Activated CD8-positive, alpha-beta memory T cell treated with anti-CD3 and anti-CD28 coated beads, Interleukin-2, amount 10 ng/mL, durations not matched to agents 7 days and 5 days (primary cell): ENCODE results near the gene TXNRD1. TPM values are rescaled to one million over a fixed set of nuclear protein-coding genes. Genes with fewer than 3 reads are reported as not detected.

Source experiments
- ATAC-seq: fragments of 150-1000 bp; cut with Tn5 transposase; one replicate; pipeline ENCODE4 v1.10.0; 2021; ENCODE audit warnings: moderate library complexity
- CTCF ChIA-PET: fragments of 350-600 bp; sonication (Branson Sonifier 250); formaldehyde crosslinking; loops from one replicate; lab custom pipeline; 2021; ENCODE audit warnings: antibody characterized with exemption; lab: Charles Lee
- DNase-seq: peaks from one replicate; pipeline ENCODE4 v3.0.0-alpha.2; 2020
- H3K27ac Mint-ChIP-seq: one replicate; pipeline ENCODE4 v1.8.0; 2021; ENCODE audit warnings: mild to moderate bottlenecking, mixed read lengths
- H3K27me3 Mint-ChIP-seq: one replicate; pipeline ENCODE4 v1.8.0; 2021; ENCODE audit warnings: mixed read lengths
- H3K36me3 Mint-ChIP-seq: one replicate; pipeline ENCODE4 v1.8.0; 2021; ENCODE audit warnings: mild to moderate bottlenecking, mixed read lengths
- H3K4me1 Mint-ChIP-seq: one replicate; pipeline ENCODE4 v1.8.0; 2021; ENCODE audit warnings: mixed read lengths
- H3K4me3 Mint-ChIP-seq: one replicate; pipeline ENCODE4 v1.8.0; 2021; ENCODE audit warnings: mild to moderate bottlenecking, moderate library complexity, mixed read lengths
- H3K9me3 Mint-ChIP-seq: one replicate; pipeline ENCODE4 v1.8.0; 2022; ENCODE audit warnings: low read depth, mixed read lengths
- total RNA-seq, 2 experiments: library from RNA; stranded (reverse); gene quantifications; one replicate each; pipeline ENCODE4 v1.2.3, GENCODE V29; 2021

The TXNRD1 gene
- total RNA-seq, 2 experiments from 2014 or later: 109 to 118 TPM

GRCh38 chr12:104309446-104309993 is 93.9 kb downstream of the TXNRD1 start:
- Mint-ChIP-seq H3K9me3 (no peaks in the 10 kb centered on the region), H3K4me3 (no peak overlapping the region), H3K36me3 (peaks cover 42% of the 10 kb centered on the region), H3K27me3 (no peaks in the 10 kb centered on the region), H3K4me1 (peaks cover 27% of the 10 kb centered on the region), H3K27ac (no peak overlapping the region)
- no peak for ATAC-seq
- CTCF ChIA-PET: interaction anchor here (1.7 kb wide), 2 partner anchors 10 to 21 kb away, joined by 4 read pairs; no protein-coding TSS in a partner anchor
- no peak for DNase-seq

- CTCF ChIA-PET: interaction anchor here (0.8 kb wide), 1 partner anchor 91 kb away, joined by 3 read pairs; no protein-coding TSS in a partner anchor
- H3K4me3 Mint-ChIP-seq: no peak overlapping the region
Observed at GRCh38 chr12:104310751-104311633, 95.4 kb downstream of the TXNRD1 start.

DNA sequence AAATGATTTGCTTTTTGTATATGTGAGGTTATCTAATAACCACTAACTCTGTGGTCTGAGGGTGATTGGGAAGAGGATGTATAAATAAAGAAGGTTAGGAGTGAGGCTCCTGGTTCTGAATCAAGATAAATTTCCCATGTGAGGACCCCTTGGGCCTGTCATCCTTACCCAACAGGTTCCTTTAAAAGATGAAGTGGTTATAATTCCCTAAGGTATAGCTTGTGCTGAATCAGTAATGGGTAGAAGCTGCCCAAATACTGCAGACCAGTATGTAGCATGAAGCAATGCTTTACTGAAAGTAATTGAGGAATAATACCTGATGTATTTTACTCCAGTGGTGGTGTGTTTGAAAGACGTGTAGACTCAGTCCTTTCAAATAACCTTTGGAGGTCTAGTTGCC is 96.6 kb downstream of the TXNRD1 start:
- no peaks in the 10 kb centered on the region for H3K27me3 Mint-ChIP-seq
- no peaks in the 10 kb centered on the region for H3K9me3 Mint-ChIP-seq
- CTCF ChIA-PET: interaction anchor here (0.7 to 1.9 kb wide), 2 partner anchors 25 to 96 kb away, joined by 3 to 5 read pairs; partner anchors contain the start of gene TXNRD1
- ATAC-seq: no peak
- no peak for DNase-seq
- H3K4me3 Mint-ChIP-seq: no peak overlapping the region
- H3K27ac Mint-ChIP-seq: no peak overlapping the region
- peaks cover 41% of the 10 kb centered on the region for H3K36me3 Mint-ChIP-seq
- H3K4me1 Mint-ChIP-seq: peaks cover 11% of the 10 kb centered on the region

More at GRCh38 chr12:104310751-104311633, 95.4 kb downstream of the TXNRD1 start:
- Mint-ChIP-seq H3K27ac (no peak overlapping the region), H3K36me3 (peaks cover 42% of the 10 kb centered on the region), H3K9me3 (no peaks in the 10 kb centered on the region), H3K27me3 (no peaks in the 10 kb centered on the region), H3K4me1 (peaks cover 18% of the 10 kb centered on the region)
- ATAC-seq (no peak), DNase-seq (no peak)

DNA sequence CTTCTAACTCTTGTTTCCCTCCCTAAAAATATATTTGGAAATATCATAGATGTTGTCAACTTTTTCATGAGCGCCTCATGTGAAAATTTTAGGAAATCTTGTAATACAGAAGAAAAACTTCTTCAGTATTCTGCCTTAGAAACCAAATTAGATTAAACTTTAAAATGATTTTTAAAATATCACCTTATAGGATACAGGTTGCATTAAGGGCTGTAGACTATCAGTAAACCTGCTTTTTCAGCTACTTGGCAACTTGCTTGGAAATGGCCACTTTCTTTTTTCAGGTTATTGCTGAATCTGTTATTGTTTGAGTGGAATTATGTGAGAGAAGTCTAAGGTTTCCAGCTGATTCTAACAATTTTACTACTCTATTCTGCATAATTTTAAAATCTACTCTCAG is 97.1 kb downstream of the TXNRD1 start:
- Mint-ChIP-seq H3K9me3 (no peaks in the 10 kb centered on the region), H3K36me3 (peaks cover 41% of the 10 kb centered on the region), H3K4me3 (no peak overlapping the region), H3K27me3 (no peaks in the 10 kb centered on the region), H3K4me1 (peaks cover 7% of the 10 kb centered on the region), H3K27ac (no peak overlapping the region)
- DNase-seq (no peak), ATAC-seq (no peak)
- CTCF ChIA-PET: interaction anchor here (0.7 to 1.9 kb wide), 2 partner anchors 25 to 97 kb away, joined by 3 to 5 read pairs; partner anchors contain the start of gene TXNRD1

DNA sequence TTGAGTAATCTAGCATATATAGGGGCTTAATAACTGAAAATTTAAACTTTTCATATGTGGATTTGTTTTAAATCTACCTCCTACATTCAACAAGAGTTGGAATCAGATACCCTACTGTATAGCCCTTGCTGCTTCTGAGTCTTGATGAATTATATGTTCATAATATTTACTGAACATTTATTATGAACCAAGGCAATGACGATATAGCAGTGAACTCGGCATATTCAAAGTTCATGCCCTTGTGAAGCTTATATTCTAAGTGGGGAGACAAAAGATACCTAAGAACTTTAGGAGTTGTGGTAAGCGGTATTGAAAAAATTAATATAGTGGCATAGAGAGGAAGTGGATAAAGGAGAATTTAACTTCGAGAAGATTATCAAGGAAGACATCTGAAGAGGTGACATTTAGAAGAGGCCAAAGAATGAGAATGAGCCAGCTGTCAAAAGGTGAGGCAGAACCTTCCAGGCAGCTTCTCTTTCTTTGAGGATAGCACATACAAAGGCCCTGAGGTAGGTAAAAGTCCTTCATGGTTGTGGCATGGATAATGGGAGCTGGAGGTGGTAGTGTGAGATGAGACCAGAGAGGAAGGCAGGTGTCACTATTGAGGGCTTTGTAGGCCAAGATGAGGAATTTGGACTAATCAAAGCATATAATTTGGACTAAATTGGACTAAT is 98.1 kb downstream of the TXNRD1 start:
- CTCF ChIA-PET: interaction anchor here (0.7 to 1.9 kb wide), 4 partner anchors 10 to 114 kb away, joined by 3 to 5 read pairs (median 3); partner anchors contain the start of gene EID3
- no peak overlapping the region for H3K4me3 Mint-ChIP-seq
- peak overlapping the region; percentile 10 for H3K27ac Mint-ChIP-seq
- peaks cover 4% of the 10 kb centered on the region for H3K4me1 Mint-ChIP-seq
- H3K9me3 Mint-ChIP-seq: no peaks in the 10 kb centered on the region
- H3K36me3 Mint-ChIP-seq: peaks cover 41% of the 10 kb centered on the region
- no peaks in the 10 kb centered on the region for H3K27me3 Mint-ChIP-seq
- ATAC-seq (no peak), DNase-seq (no peak)

- H3K4me1 Mint-ChIP-seq: peaks cover 4% of the 10 kb centered on the region
- no peaks in the 10 kb centered on the region for H3K27me3 Mint-ChIP-seq
- ATAC-seq (no peak), DNase-seq (no peak)
- no peak overlapping the region for H3K4me3 Mint-ChIP-seq
- H3K9me3 Mint-ChIP-seq: no peaks in the 10 kb centered on the region
- H3K27ac Mint-ChIP-seq: no peak overlapping the region
- CTCF ChIA-PET: interaction anchor here (0.7 to 1.9 kb wide), 4 partner anchors 10 to 114 kb away, joined by 3 to 5 read pairs (median 3); partner anchors contain the start of gene EID3
- H3K36me3 Mint-ChIP-seq: peaks cover 43% of the 10 kb centered on the region
Observed at GRCh38 chr12:104314242-104314614, 98.6 kb downstream of the TXNRD1 start.

DNA sequence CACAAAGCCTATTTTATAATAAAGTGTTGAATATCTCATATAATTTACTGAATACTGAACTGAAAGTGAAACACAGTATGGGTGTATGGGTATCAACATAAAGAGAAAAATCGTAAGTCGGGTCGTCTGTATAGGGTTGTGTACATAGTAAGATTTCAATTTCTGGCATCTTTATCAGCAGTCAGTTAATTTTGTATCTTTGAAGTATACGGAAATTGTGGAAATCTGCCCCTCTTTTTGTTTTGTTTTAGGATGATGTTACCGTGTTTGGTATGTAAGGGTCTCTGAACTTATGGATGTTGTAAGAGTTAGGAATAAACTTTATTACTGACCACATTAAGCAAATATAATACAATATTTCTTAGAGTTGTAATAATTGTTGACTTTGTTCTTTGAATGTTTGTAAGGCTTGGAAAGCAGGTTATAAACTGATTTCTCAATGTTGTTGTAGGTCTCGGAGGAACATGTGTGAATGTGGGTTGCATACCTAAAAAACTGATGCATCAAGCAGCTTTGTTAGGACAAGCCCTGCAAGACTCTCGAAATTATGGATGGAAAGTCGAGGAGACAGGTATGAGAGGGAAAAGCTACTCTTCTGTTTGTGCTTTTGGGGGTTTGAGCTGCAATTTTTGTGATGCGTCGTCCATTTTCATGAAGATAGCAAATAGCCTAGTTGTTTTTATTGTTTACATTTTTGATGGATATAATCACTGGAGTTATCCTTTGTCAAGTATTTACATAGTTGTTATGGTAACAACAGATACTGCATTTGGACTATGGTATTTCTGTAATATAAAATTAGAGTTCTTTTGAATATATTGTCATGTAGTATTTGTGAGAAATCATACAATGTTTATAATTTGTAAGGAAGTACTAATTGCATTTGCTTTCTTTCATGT is 100.0 kb downstream of the TXNRD1 start:
- CTCF ChIA-PET: interaction anchor here (0.8 to 1.1 kb wide), 2 partner anchors 14 to 66 kb away, joined by 3 read pairs; no protein-coding TSS in a partner anchor
- no peak for ATAC-seq
- H3K27me3 Mint-ChIP-seq: no peaks in the 10 kb centered on the region
- DNase-seq: no peak
- H3K4me3 Mint-ChIP-seq: no peak overlapping the region
- peaks cover 4% of the 10 kb centered on the region for H3K4me1 Mint-ChIP-seq
- H3K9me3 Mint-ChIP-seq: no peaks in the 10 kb centered on the region
- peaks cover 47% of the 10 kb centered on the region for H3K36me3 Mint-ChIP-seq
- H3K27ac Mint-ChIP-seq: no peak overlapping the region

DNA sequence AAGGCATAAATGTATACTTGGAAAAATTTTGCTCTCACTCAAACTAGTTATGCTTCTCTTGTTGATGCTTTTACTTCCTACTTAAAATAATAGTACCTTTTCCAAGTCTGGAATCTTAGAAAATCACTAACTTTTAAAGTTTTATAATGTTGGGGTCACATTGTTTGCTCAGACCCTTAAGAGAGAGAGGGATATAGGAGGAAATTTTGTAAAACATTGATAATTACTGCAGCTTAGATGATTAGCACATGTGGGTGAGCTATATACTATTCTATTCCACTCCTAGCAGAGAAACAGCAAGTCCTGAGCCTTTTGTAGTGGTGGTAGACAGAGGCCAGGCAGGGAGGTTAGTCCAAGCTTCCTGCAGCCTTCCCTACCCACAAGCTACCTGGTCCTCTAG is 101.4 kb downstream of the TXNRD1 start:
- Mint-ChIP-seq H3K27ac (no peak overlapping the region), H3K9me3 (no peaks in the 10 kb centered on the region), H3K4me3 (no peak overlapping the region), H3K36me3 (peaks cover 50% of the 10 kb centered on the region), H3K27me3 (no peaks in the 10 kb centered on the region), H3K4me1 (peaks cover 4% of the 10 kb centered on the region)
- ATAC-seq (no peak), DNase-seq (no peak)
- CTCF ChIA-PET: interaction anchor here (1.1 kb wide), 1 partner anchor 65 kb away, joined by 3 read pairs; no protein-coding TSS in a partner anchor

DNA sequence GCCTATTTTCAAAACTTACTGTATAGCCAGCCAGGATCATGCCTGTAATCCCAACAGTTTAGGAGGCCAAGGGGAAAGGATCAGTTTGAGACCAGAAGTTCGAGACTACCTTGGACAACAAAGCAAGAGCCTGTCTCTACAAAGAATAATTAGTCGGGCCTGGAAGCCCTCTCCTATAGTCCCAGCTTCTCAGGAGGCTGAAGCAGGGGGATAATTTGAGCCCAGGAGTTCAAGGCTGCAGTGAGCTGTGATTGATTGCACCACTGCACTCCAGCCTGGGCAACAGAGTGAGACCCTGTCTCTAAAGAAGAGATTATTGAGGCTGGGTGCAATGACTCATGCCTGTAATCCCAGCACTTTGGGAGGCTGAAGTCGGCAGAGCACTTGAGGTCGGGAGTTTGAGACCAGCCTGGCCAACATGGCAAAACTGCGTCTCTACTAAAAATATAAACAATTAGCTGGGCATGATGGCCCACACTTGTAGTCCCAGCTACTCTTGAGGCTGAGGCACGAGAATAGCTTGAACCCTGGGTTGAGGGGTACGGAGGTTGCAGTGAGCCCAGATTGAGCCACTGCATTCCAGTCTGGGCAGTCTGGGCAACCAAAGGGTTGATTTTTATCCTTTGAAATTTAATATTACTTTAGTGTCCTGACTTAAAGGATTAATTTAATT is 102.1 kb downstream of the TXNRD1 start:
- CTCF ChIA-PET: no interaction called here
- peaks cover 53% of the 10 kb centered on the region for H3K36me3 Mint-ChIP-seq
- no peak for ATAC-seq
- no peaks in the 10 kb centered on the region for H3K27me3 Mint-ChIP-seq
- H3K27ac Mint-ChIP-seq: no peak overlapping the region
- DNase-seq: no peak
- peaks cover 4% of the 10 kb centered on the region for H3K4me1 Mint-ChIP-seq
- no peaks in the 10 kb centered on the region for H3K9me3 Mint-ChIP-seq
- no peak overlapping the region for H3K4me3 Mint-ChIP-seq

- Mint-ChIP-seq H3K27me3 (no peaks in the 10 kb centered on the region), H3K4me1 (peaks cover 4% of the 10 kb centered on the region), H3K36me3 (peaks cover 50% of the 10 kb centered on the region), H3K9me3 (no peaks in the 10 kb centered on the region), H3K4me3 (no peak overlapping the region), H3K27ac (no peak overlapping the region)
- DNase-seq (no peak), ATAC-seq (no peak)
- CTCF ChIA-PET: interaction anchor here (1.0 kb wide), 1 partner anchor 31 kb away, joined by 4 read pairs; no protein-coding TSS in a partner anchor
Observed at GRCh38 chr12:104319028-104319427, 103.4 kb downstream of the TXNRD1 start.

DNA sequence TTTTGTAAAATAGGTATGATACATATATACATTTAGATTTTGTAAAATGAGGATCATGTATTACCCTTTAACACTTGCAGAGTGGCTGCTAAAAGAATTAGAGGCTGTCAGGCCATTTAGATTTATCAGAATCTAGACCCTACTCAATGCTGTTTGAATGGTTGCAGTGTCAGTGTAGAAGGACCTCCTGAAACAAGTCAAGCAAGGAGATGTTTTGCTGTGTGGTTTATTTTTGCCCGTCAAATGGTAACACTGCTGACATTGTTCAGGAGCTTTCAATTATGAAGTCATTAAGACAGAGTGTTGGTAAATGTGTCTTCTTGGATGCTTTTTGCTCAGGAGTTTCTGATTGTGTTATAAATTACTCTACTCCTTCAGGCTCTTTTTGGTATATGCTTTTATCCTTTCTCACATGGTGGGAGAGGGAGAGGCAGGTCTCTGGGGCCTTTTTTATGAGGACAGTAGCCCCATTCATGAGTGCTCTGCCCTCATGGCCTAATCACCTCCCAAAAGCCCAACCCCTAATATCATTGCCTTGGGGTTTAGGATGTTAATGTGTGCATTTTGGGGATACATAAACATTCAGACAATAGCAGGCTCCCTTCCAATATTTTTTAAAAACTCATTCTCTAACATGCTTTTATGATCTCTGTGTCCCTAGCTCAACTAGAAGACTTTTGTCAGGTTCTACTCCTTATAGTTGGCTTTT is 104.5 kb downstream of the TXNRD1 start:
- H3K9me3 Mint-ChIP-seq: no peaks in the 10 kb centered on the region
- no peak for ATAC-seq
- H3K36me3 Mint-ChIP-seq: peaks cover 50% of the 10 kb centered on the region
- no peaks in the 10 kb centered on the region for H3K27me3 Mint-ChIP-seq
- CTCF ChIA-PET: interaction anchor here (0.9 to 1.0 kb wide), 2 partner anchors 12 to 142 kb away, joined by 3 read pairs; no protein-coding TSS in a partner anchor
- H3K4me1 Mint-ChIP-seq: peaks cover 2% of the 10 kb centered on the region
- no peak for DNase-seq
- H3K27ac Mint-ChIP-seq: no peak overlapping the region
- no peak overlapping the region for H3K4me3 Mint-ChIP-seq
